Measurements from ENCODE around the gene OR6N1. TPM values are rescaled to one million over a fixed set of nuclear protein-coding genes. Genes with fewer than 3 reads are reported as not detected.

The OR6N1 gene
- total RNA-seq, 2 experiments from 2014 or later, result not detected

DNA sequence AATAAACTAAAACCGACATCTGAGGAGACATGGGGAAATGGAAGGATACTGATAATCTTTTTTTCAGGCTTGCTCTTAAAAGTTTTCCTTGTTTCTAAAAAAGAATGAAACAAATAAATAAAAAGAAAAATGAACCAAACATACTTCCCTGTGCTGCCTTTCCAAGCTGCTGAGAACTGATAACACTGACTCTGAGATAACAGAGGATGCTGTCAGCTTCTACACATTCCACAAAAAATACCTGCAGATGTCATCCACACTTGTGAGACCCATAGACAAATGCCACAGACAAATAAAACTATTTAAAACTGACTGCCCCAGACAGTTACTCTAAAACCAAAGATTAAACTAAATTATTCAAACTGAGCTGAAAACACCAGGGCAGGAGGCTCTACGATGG lies 39.5 kb downstream of the OR6N1 start:
- Mint-ChIP-seq H3K27ac (no peak overlapping the region), H3K36me3 (ENCODE audit: low read depth) (no peaks in the 10 kb centered on the region), H3K4me1 (no peaks in the 10 kb centered on the region), H3K9me3 (ENCODE audit: low read depth) (no peaks in the 10 kb centered on the region), H3K4me3 (no peak overlapping the region), H3K27me3 (peaks cover 9% of the 10 kb centered on the region)
- ChIA-PET POLR2A (no interaction called here), CTCF (no interaction called here)
- intact Hi-C loops (cut with DNase I, micrococcal nuclease), result no loop called here
- ATAC-seq, result no peak
- DNase-seq, result no peak

DNA sequence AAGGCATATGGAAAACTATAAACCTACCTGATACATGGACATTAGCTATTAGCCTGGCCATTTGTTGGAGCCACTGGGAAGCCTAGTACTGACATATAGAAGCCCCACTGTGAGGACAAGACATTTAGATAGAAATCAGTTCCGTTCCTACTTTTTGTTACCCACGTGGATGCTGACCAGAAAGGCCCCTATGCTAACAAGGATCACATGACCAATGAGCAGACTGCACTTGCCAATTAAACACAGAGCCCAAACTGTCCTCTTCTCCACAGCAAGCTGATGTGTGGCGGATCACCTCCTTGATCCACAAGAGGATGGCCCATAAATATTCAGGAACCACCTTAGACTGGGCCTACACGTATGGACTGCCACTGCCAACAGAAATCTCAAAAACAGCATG lies 40.3 kb downstream of the OR6N1 start:
- H3K9me3 Mint-ChIP-seq (ENCODE audit: low read depth), result no peaks in the 10 kb centered on the region
- H3K36me3 Mint-ChIP-seq (ENCODE audit: low read depth), result no peaks in the 10 kb centered on the region
- H3K4me3 Mint-ChIP-seq, result no peak overlapping the region
- ChIA-PET CTCF (interaction anchor here (1.0 kb wide), 1 partner anchor 46 kb away, joined by 3 read pairs; no protein-coding TSS in a partner anchor), POLR2A (no interaction called here)
- H3K27ac Mint-ChIP-seq, result no peak overlapping the region
- intact Hi-C loops (cut with DNase I, micrococcal nuclease), result no loop called here
- DNase-seq (no peak), ATAC-seq (no peak)
- no peaks in the 10 kb centered on the region for H3K4me1 Mint-ChIP-seq
- H3K27me3 Mint-ChIP-seq, result peaks cover 5% of the 10 kb centered on the region

DNA sequence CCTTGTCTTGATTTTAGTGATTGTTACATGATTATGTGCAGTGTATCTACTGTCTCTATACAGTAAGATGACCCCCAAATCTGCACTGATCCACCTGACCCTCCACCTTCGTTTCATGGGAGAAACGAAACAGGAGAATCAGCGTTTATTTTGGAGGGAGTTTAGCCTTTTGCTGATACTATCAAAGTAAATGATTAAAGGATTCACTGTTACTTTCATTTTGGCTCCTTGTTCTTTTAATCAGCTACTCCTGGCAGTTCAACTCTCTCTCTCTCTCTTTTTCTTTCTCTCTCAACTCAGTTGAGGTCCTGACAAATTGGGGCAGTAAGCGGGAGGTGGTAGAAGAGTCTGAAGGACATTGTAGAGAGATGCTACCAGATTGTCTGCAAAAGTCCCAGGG lies 41.5 kb downstream of the OR6N1 start:
- no peak for ATAC-seq
- Mint-ChIP-seq H3K9me3 (ENCODE audit: low read depth) (no peaks in the 10 kb centered on the region), H3K4me3 (no peak overlapping the region), H3K4me1 (no peaks in the 10 kb centered on the region), H3K27me3 (peaks cover 12% of the 10 kb centered on the region), H3K36me3 (ENCODE audit: low read depth) (no peaks in the 10 kb centered on the region), H3K27ac (no peak overlapping the region)
- DNase-seq, result no peak
- intact Hi-C loops (cut with DNase I, micrococcal nuclease), result no loop called here
- CTCF ChIA-PET, result no interaction called here
- POLR2A ChIA-PET, result no interaction called here

DNA sequence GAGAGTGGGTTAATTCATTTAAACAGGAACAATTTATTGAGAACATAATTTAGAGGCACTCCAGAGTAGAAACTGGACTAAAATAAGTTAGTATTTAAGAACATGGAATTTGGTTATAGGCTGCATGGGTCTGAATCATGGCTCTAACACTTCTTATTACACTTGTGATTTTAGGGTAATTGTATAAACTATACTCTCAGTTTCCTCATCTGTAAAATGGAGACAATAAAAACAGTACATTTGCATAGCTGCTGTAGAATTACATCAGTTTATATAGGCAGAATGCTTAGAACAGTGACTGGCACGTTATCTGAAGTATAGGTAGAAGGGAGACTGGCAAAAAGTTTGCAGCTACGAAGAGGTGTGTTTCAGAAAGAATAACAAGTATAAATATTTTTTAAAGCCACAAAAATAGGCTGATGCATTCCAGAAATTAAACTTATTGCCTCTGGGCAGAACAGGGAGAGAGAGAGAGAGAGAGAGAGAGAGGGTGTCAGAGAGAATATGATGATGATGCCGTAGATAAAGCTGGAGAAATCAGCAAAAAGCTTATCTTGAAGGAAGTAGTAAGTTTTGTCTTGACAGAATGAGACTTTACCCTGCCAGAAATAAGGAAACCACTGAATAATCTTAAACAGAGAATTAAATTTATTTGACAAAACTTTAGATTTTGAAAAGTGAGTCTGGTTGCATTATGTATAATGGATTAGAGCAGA lies 43.3 kb downstream of the OR6N1 start:
- H3K27me3 Mint-ChIP-seq, result peaks cover 18% of the 10 kb centered on the region
- H3K4me3 Mint-ChIP-seq, result no peak overlapping the region
- H3K27ac Mint-ChIP-seq, result no peak overlapping the region
- ATAC-seq (no peak), DNase-seq (no peak)
- ChIA-PET CTCF (no interaction called here), POLR2A (no interaction called here)
- no peaks in the 10 kb centered on the region for H3K9me3 Mint-ChIP-seq (ENCODE audit: low read depth)
- no peaks in the 10 kb centered on the region for H3K4me1 Mint-ChIP-seq
- intact Hi-C loops (cut with DNase I, micrococcal nuclease), result no loop called here
- H3K36me3 Mint-ChIP-seq (ENCODE audit: low read depth), result no peaks in the 10 kb centered on the region

DNA sequence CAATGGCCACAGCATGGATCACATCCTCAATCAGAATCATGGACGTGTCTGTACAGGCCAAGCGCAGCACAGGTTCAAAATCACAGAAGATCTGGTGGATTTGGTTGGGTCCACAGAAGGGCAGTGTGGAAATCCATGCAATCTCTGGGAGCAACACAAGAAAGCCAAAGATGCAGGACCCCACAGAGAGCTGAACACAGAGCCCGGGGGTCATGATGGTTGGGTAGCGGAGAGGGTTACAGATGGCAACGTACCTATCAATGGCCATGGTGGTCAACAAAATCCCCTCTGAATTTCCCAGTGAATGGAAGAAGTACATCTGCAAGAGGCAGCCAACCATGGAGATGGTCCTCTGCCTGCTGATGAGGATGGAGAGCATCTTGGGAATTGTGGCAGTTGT lies 47.6 kb downstream of the OR6N1 start:
- Mint-ChIP-seq H3K9me3 (ENCODE audit: low read depth) (no peaks in the 10 kb centered on the region), H3K27ac (no peak overlapping the region), H3K27me3 (peaks cover 30% of the 10 kb centered on the region), H3K4me1 (no peaks in the 10 kb centered on the region), H3K4me3 (no peak overlapping the region), H3K36me3 (ENCODE audit: low read depth) (no peaks in the 10 kb centered on the region)
- ChIA-PET POLR2A (no interaction called here), CTCF (no interaction called here)
- ATAC-seq, result no peak
- DNase-seq, result no peak
- intact Hi-C loops (cut with DNase I, micrococcal nuclease), result no loop called here

DNA sequence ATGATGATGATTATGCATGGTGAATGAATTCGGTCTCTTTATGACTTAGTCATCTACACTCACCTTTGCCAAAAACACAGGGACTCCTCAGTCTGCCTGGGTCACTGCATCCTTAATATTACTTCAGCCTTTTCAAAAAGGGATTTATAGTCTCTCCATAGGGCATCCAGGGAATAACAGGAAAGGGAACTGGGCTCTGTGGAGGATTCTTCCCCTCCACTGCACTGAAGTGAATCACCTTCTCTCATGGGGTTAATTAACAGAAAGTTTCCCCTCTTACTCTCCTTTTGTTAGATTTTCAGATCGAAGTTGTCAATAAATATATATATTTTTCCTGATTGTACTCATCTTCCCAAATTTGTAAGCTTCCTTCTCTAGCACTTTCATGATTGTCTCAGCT lies 51.4 kb downstream of the OR6N1 start, which contains the start of gene OR6K3:
TSS of gene OR6K3 (minus strand) at position 101 of the 400 bp plus-strand sequence. CDS start 2,605 bp downstream, outside the sequence.
- ChIA-PET CTCF (interaction anchor here (0.7 kb wide), 1 partner anchor 13 kb away, joined by 3 read pairs; no protein-coding TSS in a partner anchor), POLR2A (no interaction called here)
- DNase-seq, result no peak
- peaks cover 5% of the 10 kb centered on the region for H3K4me1 Mint-ChIP-seq
- no peak for ATAC-seq
- H3K27me3 Mint-ChIP-seq, result peaks cover 30% of the 10 kb centered on the region
- H3K9me3 Mint-ChIP-seq (ENCODE audit: low read depth), result no peaks in the 10 kb centered on the region
- H3K27ac Mint-ChIP-seq, result no peak within 1 kb of the TSS
- no peaks in the 10 kb centered on the region for H3K36me3 Mint-ChIP-seq (ENCODE audit: low read depth)
- intact Hi-C loops (cut with DNase I, micrococcal nuclease), result no loop called here
- no peak within 1 kb of the TSS for H3K4me3 Mint-ChIP-seq

DNA sequence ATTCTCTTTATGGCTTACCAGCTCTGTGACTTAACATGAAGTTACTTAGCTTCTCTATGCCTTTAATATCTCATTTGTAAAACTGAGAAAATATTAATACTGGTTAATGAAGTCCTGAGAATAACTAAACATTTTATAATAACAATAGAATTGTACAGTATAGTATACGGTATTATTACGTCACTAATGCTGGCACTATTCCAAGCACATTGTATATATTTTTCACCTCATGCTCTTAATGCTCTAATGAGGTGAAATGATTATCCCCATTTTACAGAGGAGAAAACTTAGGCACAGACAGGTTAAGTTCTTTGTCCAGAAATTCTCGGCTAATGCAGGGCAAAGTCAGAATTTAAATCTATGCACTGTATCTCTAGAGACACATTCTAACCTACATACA lies 52.3 kb downstream of the OR6N1 start:
- H3K27ac Mint-ChIP-seq, result no peak overlapping the region
- H3K9me3 Mint-ChIP-seq (ENCODE audit: low read depth), result no peaks in the 10 kb centered on the region
- POLR2A ChIA-PET, result no interaction called here
- no peaks in the 10 kb centered on the region for H3K36me3 Mint-ChIP-seq (ENCODE audit: low read depth)
- CTCF ChIA-PET, result no interaction called here
- no peak overlapping the region for H3K4me3 Mint-ChIP-seq
- intact Hi-C loops (cut with DNase I, micrococcal nuclease), result no loop called here
- peaks cover 5% of the 10 kb centered on the region for H3K4me1 Mint-ChIP-seq
- DNase-seq (no peak), ATAC-seq (no peak)
- peaks cover 31% of the 10 kb centered on the region for H3K27me3 Mint-ChIP-seq

DNA sequence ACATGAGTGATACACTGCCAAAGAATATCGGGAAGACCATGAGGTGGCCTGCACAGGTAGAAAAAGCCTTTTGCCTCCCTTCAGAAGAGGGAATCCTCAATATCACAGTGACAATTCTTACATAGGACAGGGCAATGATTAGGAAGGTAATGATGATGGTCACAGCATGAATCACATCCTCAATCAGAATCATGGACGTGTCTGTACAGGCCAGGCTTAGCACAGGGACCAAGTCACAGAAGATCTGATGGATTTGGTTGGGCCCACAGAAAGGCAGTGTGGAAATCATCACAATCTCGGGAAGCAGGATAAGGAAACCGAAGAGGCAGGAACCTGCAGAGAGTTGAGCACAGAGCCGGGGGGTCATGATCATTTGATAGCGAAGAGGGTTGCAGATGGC lies 54.7 kb downstream of the OR6N1 start:
- ChIA-PET POLR2A (no interaction called here), CTCF (no interaction called here)
- Mint-ChIP-seq H3K36me3 (ENCODE audit: low read depth) (no peaks in the 10 kb centered on the region), H3K4me3 (no peak overlapping the region), H3K27ac (no peak overlapping the region), H3K4me1 (peaks cover 5% of the 10 kb centered on the region), H3K9me3 (ENCODE audit: low read depth) (no peaks in the 10 kb centered on the region), H3K27me3 (peaks cover 25% of the 10 kb centered on the region)
- intact Hi-C loops (cut with DNase I, micrococcal nuclease), result loop anchor here in 1 of 2 experiments (2.0 kb wide), 1 partner anchor 355 kb away; no protein-coding TSS in a partner anchor
- no peak for ATAC-seq
- DNase-seq, result no peak

DNA sequence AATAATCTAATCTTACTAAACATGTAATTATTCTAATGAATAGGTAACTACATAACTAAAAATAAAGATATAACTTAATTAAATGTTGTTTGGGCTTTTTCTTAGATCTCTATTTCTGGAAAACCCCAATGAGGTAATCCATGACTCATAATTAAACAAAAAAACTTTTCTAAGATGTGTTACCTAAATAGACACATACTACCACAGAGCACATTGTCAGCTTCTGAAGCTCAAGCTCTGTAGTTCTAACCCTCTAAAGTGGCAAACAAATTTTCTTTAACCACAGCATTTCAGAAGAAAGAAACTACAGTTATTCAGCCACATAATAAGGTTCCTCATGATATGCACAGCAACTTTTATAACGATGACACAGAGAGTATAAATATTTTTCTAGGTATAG lies 55.7 kb downstream of the OR6N1 start:
- Mint-ChIP-seq H3K27ac (no peak overlapping the region), H3K27me3 (peaks cover 27% of the 10 kb centered on the region), H3K4me3 (no peak overlapping the region), H3K36me3 (ENCODE audit: low read depth) (no peaks in the 10 kb centered on the region), H3K9me3 (ENCODE audit: low read depth) (no peaks in the 10 kb centered on the region), H3K4me1 (peaks cover 5% of the 10 kb centered on the region)
- POLR2A ChIA-PET, result no interaction called here
- CTCF ChIA-PET, result no interaction called here
- peak; percentile 74 for ATAC-seq
- intact Hi-C loops (cut with DNase I, micrococcal nuclease), result loop anchor here in 1 of 2 experiments (2.0 kb wide), 1 partner anchor 356 kb away; no protein-coding TSS in a partner anchor
- DNase-seq, result no peak

DNA sequence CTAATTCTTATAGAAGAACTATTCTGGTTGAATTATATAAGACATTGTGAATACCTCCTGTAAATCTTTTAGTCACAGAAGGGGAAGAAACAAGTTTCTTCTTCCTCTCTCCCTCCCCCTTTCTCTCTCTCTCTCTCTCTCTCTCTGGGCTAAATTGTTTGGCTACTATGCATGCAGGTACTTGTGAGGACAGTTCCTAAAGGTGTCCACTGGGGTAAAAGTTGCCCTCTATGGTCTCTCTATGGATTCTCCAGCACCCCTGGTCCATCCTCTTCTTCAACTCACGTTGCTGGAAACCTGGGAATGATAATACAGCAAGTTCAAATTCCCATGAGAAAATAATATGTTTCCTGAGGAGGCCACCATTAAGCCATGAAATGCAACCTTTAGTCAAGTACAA lies 57.2 kb downstream of the OR6N1 start:
- Mint-ChIP-seq H3K27ac (no peak overlapping the region), H3K36me3 (ENCODE audit: low read depth) (no peaks in the 10 kb centered on the region), H3K27me3 (peaks cover 26% of the 10 kb centered on the region), H3K4me3 (no peak overlapping the region), H3K9me3 (ENCODE audit: low read depth) (no peaks in the 10 kb centered on the region), H3K4me1 (peaks cover 5% of the 10 kb centered on the region)
- ChIA-PET CTCF (no interaction called here), POLR2A (no interaction called here)
- ATAC-seq (no peak), DNase-seq (no peak)
- intact Hi-C loops (cut with DNase I, micrococcal nuclease), result no loop called here

All from activated CD4-positive, alpha-beta T cell treated with anti-CD3 and anti-CD28 coated beads for 36 hours (primary cell).